Liver (tissue), 9 donors: ENCODE results near the gene TNFRSF6B. TPM values are rescaled to one million over a fixed set of nuclear protein-coding genes. Genes with fewer than 3 reads are reported as not detected.

ENCODE experiments used
- DNase-seq: peaks from one replicate; pipeline ENCODE4 v3.0.0-alpha.2; 2017; ENCODE audit warnings: low spot score
- H3K27ac ChIP-seq, 2 donors: one replicate each; pipeline ENCODE4 v1.7.0; 2013; ENCODE audit warnings: inconsistent platforms in 2 of 2, low read length in 2 of 2, control low read depth in 1 of 2, low read depth in 1 of 2, mild to moderate bottlenecking in 1 of 2
- H3K27me3 ChIP-seq, 4 donors: one replicate each; pipeline versions ENCODE4 v1.6.1 to v1.7.0; 2013; ENCODE audit warnings: low read length in 3 of 4, inconsistent platforms in 1 of 4, mild to moderate bottlenecking in 1 of 4, moderate library complexity in 1 of 4; ENCODE audit not compliant: control insufficient read depth in 4 of 4, insufficient read depth in 4 of 4
- H3K36me3 ChIP-seq, 4 donors: one replicate each; pipeline versions ENCODE4 v1.6.1 to v1.7.0; 2013; ENCODE audit warnings: low read length in 3 of 4, mild to moderate bottlenecking in 3 of 4, low read depth in 1 of 4, moderate library complexity in 1 of 4; ENCODE audit not compliant: control insufficient read depth in 4 of 4, insufficient read depth in 3 of 4
- H3K4me1 ChIP-seq, 4 donors: one replicate each; pipeline versions ENCODE4 v1.6.1 to v1.7.0; 2013; ENCODE audit warnings: low read length in 3 of 4, mild to moderate bottlenecking in 3 of 4, moderate library complexity in 1 of 4; ENCODE audit not compliant: control insufficient read depth in 4 of 4, insufficient read depth in 4 of 4
- H3K4me3 ChIP-seq, 3 donors: one replicate each; pipeline versions ENCODE4 v1.6.1 to v1.7.0; 2013; ENCODE audit warnings: low read length in 3 of 3, control low read depth in 1 of 3, low read depth in 1 of 3, mild to moderate bottlenecking in 1 of 3
- H3K9ac ChIP-seq, 2 donors: one replicate each; pipeline ENCODE4 v1.7.0; 2013; ENCODE audit warnings: low read length in 2 of 2, mild to moderate bottlenecking in 2 of 2, moderate library complexity in 2 of 2, control low read depth in 1 of 2, low read depth in 1 of 2
- H3K9me3 ChIP-seq, 4 donors: one replicate each; pipeline versions ENCODE4 v1.6.1 to v1.7.0; 2013; ENCODE audit warnings: low read length in 3 of 4; ENCODE audit not compliant: control insufficient read depth in 4 of 4
- EGR1 ChIP-seq, 2 donors: IDR thresholded peaks; 2 replicates each; pipeline ENCODE4 v1.6.1; 2016 to 2018; ENCODE audit warnings: antibody characterized with exemption in 2 of 2, low read depth in 2 of 2
- FOXA1 ChIP-seq: IDR thresholded peaks from 2 replicates; pipeline ENCODE4 v1.6.1; 2016; ENCODE audit warnings: antibody characterized with exemption
- FOXA2 ChIP-seq: IDR thresholded peaks from 2 replicates; pipeline ENCODE4 v1.6.1; 2016; ENCODE audit warnings: antibody characterized with exemption
- GABPA ChIP-seq, 2 donors: IDR thresholded peaks in 1 of 2; conservative IDR thresholded peaks in 1 of 2; 2 replicates each; pipeline ENCODE4 v1.6.1; 2016; ENCODE audit warnings: antibody characterized with exemption in 2 of 2, mild to moderate bottlenecking in 1 of 2, moderate library complexity in 1 of 2
- HNF4A ChIP-seq, 2 donors: conservative IDR thresholded peaks; 2 replicates each; pipeline ENCODE4 v1.6.1; 2016; ENCODE audit warnings: antibody characterized with exemption in 2 of 2, mild to moderate bottlenecking in 2 of 2
- HNF4G ChIP-seq: IDR thresholded peaks from 2 replicates; pipeline ENCODE4 v1.6.1; 2016; ENCODE audit warnings: antibody characterized with exemption
- JUND ChIP-seq, 2 donors: IDR thresholded peaks; 2 replicates each; pipeline ENCODE4 v1.6.1; 2016; ENCODE audit warnings: antibody characterized with exemption in 2 of 2
- NR2F2 ChIP-seq: IDR thresholded peaks from 2 replicates; pipeline ENCODE4 v1.6.1; 2016; ENCODE audit warnings: antibody characterized with exemption
- RAD21 ChIP-seq, 2 donors: IDR thresholded peaks; 2 replicates each; pipeline ENCODE4 v1.6.1; 2016; ENCODE audit warnings: antibody characterized with exemption in 2 of 2, mild to moderate bottlenecking in 2 of 2
- RXRA ChIP-seq, 2 donors: IDR thresholded peaks; 2 replicates each; pipeline ENCODE4 v1.6.1; 2017 to 2018; ENCODE audit warnings: antibody characterized with exemption in 2 of 2, mild to moderate bottlenecking in 1 of 2
- SP1 ChIP-seq: IDR thresholded peaks from 2 replicates; pipeline ENCODE4 v1.6.1; 2018; ENCODE audit warnings: antibody characterized with exemption, mild to moderate bottlenecking
- YY1 ChIP-seq: IDR thresholded peaks from 2 replicates; pipeline ENCODE4 v1.6.1; 2016; ENCODE audit warnings: antibody characterized with exemption, mild to moderate bottlenecking
- WGBS: extraction: QIAGEN DNeasy Blood & Tissue Kit; methylation state at CpG from one replicate; pipeline ENCODE4 v1.1.7; 2013; 5-methylcytosine and 5-hydroxymethylcytosine counted together
- polyA plus RNA-seq, 2 donors: library from polyadenylated mRNA; stranded (reverse) in 1 of 2; unstranded in 1 of 2; fragments of 200-250 nt in 1 of 2; fragments of >200 nt in 1 of 2; fragmentation: Nextera tagmentation in 1 of 2; extraction: Ambion mirVana in 1 of 2; gene quantifications; one replicate each; pipeline versions ENCODE4 v1.2.1 to v1.2.3, GENCODE V29; 2013 to 2015
- total RNA-seq, 2 donors: library from RNA; depleted of rRNA; stranded (reverse); fragments of >200 nt; gene quantifications; one replicate each; pipeline ENCODE4 v1.2.3, GENCODE V29; 2014
- TF ChIP-seq, protein P1 (sequence below): IDR thresholded peaks from 2 replicates; pipeline ENCODE4 v1.6.1; 2016; ENCODE audit warnings: antibody characterized with exemption
- TF ChIP-seq, protein P2 (sequence below): IDR thresholded peaks from 2 replicates; pipeline ENCODE4 v1.6.1; 2016; ENCODE audit warnings: antibody characterized with exemption, mild to moderate bottlenecking
- TF ChIP-seq, protein P3 (sequence below): IDR thresholded peaks from 2 replicates; pipeline ENCODE4 v1.6.1; 2016; ENCODE audit warnings: antibody characterized with exemption
- TF ChIP-seq, protein P4 (sequence below): IDR thresholded peaks from 2 replicates; pipeline ENCODE4 v1.6.1; 2016; ENCODE audit warnings: antibody characterized with exemption
- donor health status: healthy.
- donor health status: healthy.
- donor health status: healthy.
- donor health status: healthy.
- donor health status: healthy.

Gene TNFRSF6B
- total and polyA plus RNA-seq, 4 donors: 0.09 to 0.73 TPM; not detected in 2

DNA sequence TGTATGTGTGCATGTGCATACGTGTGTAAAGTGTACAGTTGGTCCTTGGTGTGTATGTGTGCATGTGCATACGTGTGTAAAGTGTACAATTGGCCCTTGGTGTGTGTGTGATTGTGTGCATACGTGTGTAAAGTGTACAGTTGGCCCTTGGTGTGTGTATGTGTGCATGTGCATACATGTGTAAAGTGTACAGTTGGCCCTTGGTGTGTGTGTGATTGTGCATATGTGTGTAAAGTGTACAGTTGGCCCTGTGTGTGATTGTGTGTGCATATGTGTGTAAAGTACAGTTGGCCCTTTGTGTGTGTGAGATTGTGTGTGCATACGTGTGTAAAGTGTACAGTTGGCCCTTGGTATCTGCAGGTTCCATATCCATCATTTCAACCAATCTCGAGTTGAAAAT is 35.0 kb downstream of the TNFRSF6B start (continued):
- TF ChIP-seq, protein P1, sequence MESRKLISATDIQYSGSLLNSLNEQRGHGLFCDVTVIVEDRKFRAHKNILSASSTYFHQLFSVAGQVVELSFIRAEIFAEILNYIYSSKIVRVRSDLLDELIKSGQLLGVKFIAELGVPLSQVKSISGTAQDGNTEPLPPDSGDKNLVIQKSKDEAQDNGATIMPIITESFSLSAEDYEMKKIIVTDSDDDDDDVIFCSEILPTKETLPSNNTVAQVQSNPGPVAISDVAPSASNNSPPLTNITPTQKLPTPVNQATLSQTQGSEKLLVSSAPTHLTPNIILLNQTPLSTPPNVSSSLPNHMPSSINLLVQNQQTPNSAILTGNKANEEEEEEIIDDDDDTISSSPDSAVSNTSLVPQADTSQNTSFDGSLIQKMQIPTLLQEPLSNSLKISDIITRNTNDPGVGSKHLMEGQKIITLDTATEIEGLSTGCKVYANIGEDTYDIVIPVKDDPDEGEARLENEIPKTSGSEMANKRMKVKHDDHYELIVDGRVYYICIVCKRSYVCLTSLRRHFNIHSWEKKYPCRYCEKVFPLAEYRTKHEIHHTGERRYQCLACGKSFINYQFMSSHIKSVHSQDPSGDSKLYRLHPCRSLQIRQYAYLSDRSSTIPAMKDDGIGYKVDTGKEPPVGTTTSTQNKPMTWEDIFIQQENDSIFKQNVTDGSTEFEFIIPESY: no peak
- TF ChIP-seq FOXA2: no peak

DNA sequence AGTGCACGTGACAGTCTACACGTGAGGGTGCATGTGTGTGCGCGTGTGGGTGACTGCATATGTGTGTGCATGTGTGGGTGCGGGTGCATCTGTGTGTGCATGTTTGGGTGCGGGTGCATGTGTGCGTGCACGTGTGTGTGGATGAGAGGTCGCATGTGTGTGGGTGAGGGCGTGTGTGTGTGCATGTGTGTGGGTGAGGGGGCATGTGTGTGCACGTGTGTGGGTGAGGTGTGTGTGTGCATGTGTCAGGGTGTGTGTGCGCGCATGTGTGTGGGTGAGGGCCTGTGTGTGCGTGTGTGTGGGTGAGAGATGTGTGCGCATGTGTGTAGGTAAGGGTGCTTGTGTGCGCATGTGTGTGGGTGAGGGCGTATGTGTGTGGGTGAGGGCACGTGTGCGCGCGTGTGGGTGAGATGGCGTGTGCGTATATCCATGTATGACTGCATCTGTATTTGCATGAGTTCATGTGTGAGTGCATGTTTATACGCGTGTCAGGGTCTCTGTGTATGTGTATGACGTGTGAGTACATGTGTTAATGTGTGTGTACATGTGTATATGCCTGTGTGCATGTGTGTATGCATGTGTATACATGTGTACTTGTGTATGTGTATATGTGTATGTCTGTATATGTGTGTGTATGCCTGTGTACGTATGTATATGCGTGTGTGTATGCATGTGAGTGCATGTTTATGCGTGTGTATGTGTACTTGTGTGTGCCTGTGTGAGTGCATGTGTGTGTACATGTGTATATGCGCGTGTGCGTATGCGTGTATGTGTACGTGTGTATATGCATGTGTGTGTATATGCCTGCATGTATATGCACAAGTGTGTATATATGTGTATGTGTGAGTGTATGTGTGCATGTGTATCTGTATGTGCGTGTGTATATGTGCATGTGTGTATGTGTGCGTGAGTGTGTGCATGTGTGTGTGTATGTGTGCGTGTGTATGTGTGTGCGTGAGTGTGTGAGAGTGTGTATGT is 36.0 kb downstream of the TNFRSF6B start:
- H3K27me3 ChIP-seq: no peaks in the 10 kb centered on the region
- no peak overlapping the region for H3K9ac ChIP-seq
- no peak for DNase-seq
- 90% methylated on average over 38 of the region's 38 CpGs for WGBS
- TF ChIP-seq HNF4G: no peak
- no peak for TF ChIP-seq FOXA1
- TF ChIP-seq, protein P2, sequence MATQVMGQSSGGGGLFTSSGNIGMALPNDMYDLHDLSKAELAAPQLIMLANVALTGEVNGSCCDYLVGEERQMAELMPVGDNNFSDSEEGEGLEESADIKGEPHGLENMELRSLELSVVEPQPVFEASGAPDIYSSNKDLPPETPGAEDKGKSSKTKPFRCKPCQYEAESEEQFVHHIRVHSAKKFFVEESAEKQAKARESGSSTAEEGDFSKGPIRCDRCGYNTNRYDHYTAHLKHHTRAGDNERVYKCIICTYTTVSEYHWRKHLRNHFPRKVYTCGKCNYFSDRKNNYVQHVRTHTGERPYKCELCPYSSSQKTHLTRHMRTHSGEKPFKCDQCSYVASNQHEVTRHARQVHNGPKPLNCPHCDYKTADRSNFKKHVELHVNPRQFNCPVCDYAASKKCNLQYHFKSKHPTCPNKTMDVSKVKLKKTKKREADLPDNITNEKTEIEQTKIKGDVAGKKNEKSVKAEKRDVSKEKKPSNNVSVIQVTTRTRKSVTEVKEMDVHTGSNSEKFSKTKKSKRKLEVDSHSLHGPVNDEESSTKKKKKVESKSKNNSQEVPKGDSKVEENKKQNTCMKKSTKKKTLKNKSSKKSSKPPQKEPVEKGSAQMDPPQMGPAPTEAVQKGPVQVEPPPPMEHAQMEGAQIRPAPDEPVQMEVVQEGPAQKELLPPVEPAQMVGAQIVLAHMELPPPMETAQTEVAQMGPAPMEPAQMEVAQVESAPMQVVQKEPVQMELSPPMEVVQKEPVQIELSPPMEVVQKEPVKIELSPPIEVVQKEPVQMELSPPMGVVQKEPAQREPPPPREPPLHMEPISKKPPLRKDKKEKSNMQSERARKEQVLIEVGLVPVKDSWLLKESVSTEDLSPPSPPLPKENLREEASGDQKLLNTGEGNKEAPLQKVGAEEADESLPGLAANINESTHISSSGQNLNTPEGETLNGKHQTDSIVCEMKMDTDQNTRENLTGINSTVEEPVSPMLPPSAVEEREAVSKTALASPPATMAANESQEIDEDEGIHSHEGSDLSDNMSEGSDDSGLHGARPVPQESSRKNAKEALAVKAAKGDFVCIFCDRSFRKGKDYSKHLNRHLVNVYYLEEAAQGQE: no peak
- no peak for TF ChIP-seq NR2F2
- no peak for TF ChIP-seq YY1
- no peak for TF ChIP-seq SP1
- TF ChIP-seq EGR1 (IDR thresholded peaks at IDR 0.05; ENCODE audit: low read depth in 2 of 2): no peak
- no peak for TF ChIP-seq JUND (IDR thresholded peaks at IDR 0.05)
- H3K27ac ChIP-seq: no peak overlapping the region
- peaks cover 12 to 74% (median 53%) of the 10 kb centered on the region in 4 donors for H3K4me1 ChIP-seq
- H3K4me3 ChIP-seq: no peak overlapping the region
- H3K9me3 ChIP-seq: no peaks in the 10 kb centered on the region
- no peaks in the 10 kb centered on the region for H3K36me3 ChIP-seq

DNA sequence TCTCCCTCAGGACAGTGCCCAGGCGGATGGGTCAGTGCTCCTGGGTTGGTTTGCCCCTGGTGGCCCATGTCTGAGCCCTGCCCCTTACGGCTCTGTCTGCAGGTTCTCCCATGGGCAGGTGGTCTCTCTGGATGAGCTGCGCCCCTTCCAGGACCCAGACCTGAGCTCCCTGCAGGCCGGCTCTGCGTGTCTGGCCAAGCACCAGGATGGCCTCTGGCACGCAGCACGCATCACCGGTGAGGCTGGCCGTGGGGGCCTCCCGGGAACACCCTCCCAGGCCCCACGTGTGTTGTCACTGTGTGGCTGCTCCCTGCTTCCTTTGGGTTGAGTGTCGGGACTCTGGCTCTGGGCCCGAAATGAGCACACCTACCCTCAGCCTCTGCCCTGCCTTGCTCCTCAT is 36.7 kb downstream of the TNFRSF6B start:
- no peaks in the 10 kb centered on the region for H3K9me3 ChIP-seq
- H3K36me3 ChIP-seq: no peaks in the 10 kb centered on the region
- no peak overlapping the region for H3K27ac ChIP-seq
- no peak overlapping the region for H3K9ac ChIP-seq
- H3K4me1 ChIP-seq: peaks cover 11 to 68% (median 49%) of the 10 kb centered on the region in 4 donors
- WGBS: 82% methylated on average over 13 of the region's 13 CpGs
- DNase-seq: peak; percentile 35
- no peak overlapping the region for H3K4me3 ChIP-seq
- no peaks in the 10 kb centered on the region for H3K27me3 ChIP-seq
- TF ChIP-seq GABPA (IDR thresholded peaks at IDR 0.05 in 1 of 2, conservative IDR thresholded peaks at IDR 0.05 in 1 of 2) (no peak), HNF4A (conservative IDR thresholded peaks at IDR 0.05) (no peak), RXRA (IDR thresholded peaks at IDR 0.05) (no peak), YY1 (no peak), RAD21 (IDR thresholded peaks at IDR 0.05) (no peak), FOXA1 (no peak), HNF4G (no peak), FOXA2 (no peak), SP1 (no peak)
- TF ChIP-seq, protein P1: no peak
- TF ChIP-seq, protein P3, sequence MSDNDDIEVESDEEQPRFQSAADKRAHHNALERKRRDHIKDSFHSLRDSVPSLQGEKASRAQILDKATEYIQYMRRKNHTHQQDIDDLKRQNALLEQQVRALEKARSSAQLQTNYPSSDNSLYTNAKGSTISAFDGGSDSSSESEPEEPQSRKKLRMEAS: no peak
- TF ChIP-seq, protein P4, sequence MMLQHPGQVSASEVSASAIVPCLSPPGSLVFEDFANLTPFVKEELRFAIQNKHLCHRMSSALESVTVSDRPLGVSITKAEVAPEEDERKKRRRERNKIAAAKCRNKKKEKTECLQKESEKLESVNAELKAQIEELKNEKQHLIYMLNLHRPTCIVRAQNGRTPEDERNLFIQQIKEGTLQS: no peak
